Measurements from ENCODE around the gene SH2D2A.

DNA sequence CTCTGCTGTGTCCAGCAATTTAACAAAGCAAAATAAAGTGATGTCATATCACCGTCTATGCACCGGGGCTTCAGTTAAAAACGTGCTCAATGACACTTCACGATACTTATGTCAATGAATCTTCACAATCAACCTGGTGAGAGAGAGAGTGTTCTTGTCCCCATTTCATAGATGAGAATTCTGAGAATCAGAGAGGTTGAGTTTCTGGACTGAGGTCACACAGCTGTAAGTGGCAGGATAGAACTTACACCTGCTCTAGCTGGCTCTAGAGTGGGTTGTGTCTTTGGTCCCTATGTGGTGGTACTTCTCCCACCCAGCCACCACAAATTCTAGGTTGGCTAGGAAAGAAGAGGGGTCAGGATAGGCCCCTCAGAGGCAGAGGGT is 49.2 kb upstream of the SH2D2A start:
- TF ChIP-seq CTCF (IDR thresholded peaks at IDR 0.05; ENCODE audit: borderline replicate concordance, extremely low read depth, low read length, poor library complexity, severe bottlenecking) (no peak), EZH2 (IDR thresholded peaks at IDR 0.05; ENCODE audit: borderline replicate concordance, low read depth, low read length, severe bottlenecking) (no peak)

Measured in DND-41 (cell line).